A673 (cell line): ENCODE measurements around the gene CGB3. TPM values are rescaled to one million over a fixed set of nuclear protein-coding genes. Genes with fewer than 3 reads are reported as not detected.

ENCODE experiments used
- BruUV-seq: library from RNA; stranded (reverse); fragments of 400-500 nt; replicated peaks from 2 replicates; lab custom pipeline; 2021; lab: Mats Ljungman, UMichigan
- CTCF ChIA-PET: fragments of 300-600 bp; sonication (Branson Sonifier 250); formaldehyde crosslinking; loops from one replicate; lab custom pipeline; 2022; ENCODE audit warnings: antibody characterized with exemption; lab: Charles Lee
- POLR2A ChIA-PET: fragments of 300-600 bp; sonication (Branson Sonifier 250); formaldehyde crosslinking; loops from one replicate; lab custom pipeline; 2022; ENCODE audit warnings: antibody characterized with exemption; ENCODE audit not compliant: low non-redundant PET; lab: Charles Lee
- DNase-seq: peaks from one replicate; pipeline ENCODE4 v3.0.0-alpha.2; 2015; ENCODE audit warnings: low spot score
- H3K27ac ChIP-seq: fragments of 200-600 bp; sonication (generic); 2 replicates; pipeline ENCODE4 v1.5.1; 2016; ENCODE audit warnings: mixed run types, low read depth, mild to moderate bottlenecking, mixed read lengths, antibody characterized with exemption, low read length; ENCODE audit not compliant: poor library complexity, severe bottlenecking
- H3K27me3 ChIP-seq: fragments of 200-600 bp; sonication (generic); replicated peaks from 2 replicates; pipeline ENCODE4 v1.6.1; 2017; ENCODE audit warnings: mixed run types, low read depth, mild to moderate bottlenecking, mixed read lengths, antibody characterized with exemption, low read length; ENCODE audit not compliant: insufficient read depth, poor library complexity
- H3K36me3 ChIP-seq: fragments of 200-600 bp; sonication (generic); 2 replicates; pipeline ENCODE4 v1.6.1; 2016; ENCODE audit warnings: mixed run types, mild to moderate bottlenecking, mixed read lengths, antibody characterized with exemption, low read length; ENCODE audit not compliant: insufficient read depth, poor library complexity, severe bottlenecking
- H3K4me1 ChIP-seq: fragments of 200-600 bp; sonication (generic); 2 replicates; pipeline ENCODE4 v1.6.1; 2017; ENCODE audit warnings: mixed run types, mild to moderate bottlenecking, mixed read lengths, antibody characterized with exemption, low read length; ENCODE audit not compliant: insufficient read depth, poor library complexity, severe bottlenecking
- H3K4me3 ChIP-seq: fragments of 200-600 bp; sonication (generic); 2 replicates; pipeline ENCODE4 v1.5.1; 2016; ENCODE audit warnings: low read depth, mixed run types, mild to moderate bottlenecking, mixed read lengths, low read length; ENCODE audit not compliant: poor library complexity, severe bottlenecking
- H3K9me3 ChIP-seq: fragments of 200-600 bp; sonication (generic); 2 replicates; pipeline ENCODE4 v1.6.1; 2016; ENCODE audit warnings: mixed run types, low read depth, mild to moderate bottlenecking, mixed read lengths, antibody characterized with exemption, low read length; ENCODE audit not compliant: poor library complexity, severe bottlenecking
- CTCF ChIP-seq: fragments of 300-800, 200-600 bp; sonication (generic); conservative IDR thresholded peaks from 2 replicates; pipeline ENCODE4 v1.5.1; 2017; ENCODE audit warnings: low read depth, mild to moderate bottlenecking, antibody characterized with exemption, low read length, moderate library complexity, mixed read lengths
- EZH2 ChIP-seq: fragments of 200-600 bp; sonication (generic); IDR thresholded peaks from 2 replicates; pipeline ENCODE4 v1.6.1; 2017; ENCODE audit warnings: borderline replicate concordance, low read depth, mild to moderate bottlenecking, mixed read lengths, antibody characterized with exemption, low read length; ENCODE audit not compliant: poor library complexity, severe bottlenecking
- intact Hi-C: fragments of 100-400 bp; cut with micrococcal nuclease; formaldehyde crosslinking; loops from one replicate; pipeline ENCODE4 v1.10.0; 2022; ENCODE audit not compliant: unreplicated experiment
- total RNA-seq: library from RNA; stranded (reverse); gene quantifications from 2 replicates; pipeline ENCODE4 v1.2.3, GENCODE V29; 2021

CGB3 gene
- total RNA-seq, 1 experiment from 2014 or later = not detected

- peaks cover 14% of the 10 kb centered on the region for H3K4me1 ChIP-seq
- intact Hi-C loops = loop anchor here (5.0 kb wide), 1 partner anchor 222 kb away; no protein-coding TSS in a partner anchor
- no peaks in the 10 kb centered on the region for H3K27me3 ChIP-seq
- no TSS peak for BruUV-seq
- no peak for DNase-seq
- H3K4me3 ChIP-seq = no peak overlapping the region
- ChIA-PET POLR2A (no interaction called here), CTCF (no interaction called here)
- peaks cover 25% of the 10 kb centered on the region for H3K36me3 ChIP-seq
- H3K9me3 ChIP-seq = no peaks in the 10 kb centered on the region
- TF ChIP-seq CTCF (no peak), EZH2 (no peak)
- H3K27ac ChIP-seq = no peak overlapping the region
Observed at GRCh38 chr19:48990400-48990799, 33.7 kb downstream of the CGB3 start.

- TF ChIP-seq CTCF (no peak), EZH2 (no peak)
- Histone ChIP-seq H3K9me3 (no peaks in the 10 kb centered on the region), H3K36me3 (peaks cover 30% of the 10 kb centered on the region), H3K4me3 (no peak overlapping the region), H3K4me1 (peaks cover 9% of the 10 kb centered on the region), H3K27me3 (no peaks in the 10 kb centered on the region), H3K27ac (no peak overlapping the region)
- DNase-seq = no peak
- CTCF ChIA-PET = no interaction called here
- intact Hi-C loops = loop anchor here (5.0 kb wide), 1 partner anchor 223 kb away; no protein-coding TSS in a partner anchor
- POLR2A ChIA-PET = no interaction called here
- no TSS peak for BruUV-seq
Observed at GRCh38 chr19:48989701-48990291, 34.3 kb downstream of the CGB3 start.

- no peaks in the 10 kb centered on the region for H3K27me3 ChIP-seq
- no peaks in the 10 kb centered on the region for H3K9me3 ChIP-seq
- H3K36me3 ChIP-seq = peaks cover 30% of the 10 kb centered on the region
- no peak overlapping the region for H3K4me3 ChIP-seq
- no peak overlapping the region for H3K27ac ChIP-seq
- BruUV-seq = no TSS peak
- TF ChIP-seq CTCF (no peak), EZH2 (no peak)
- H3K4me1 ChIP-seq = peaks cover 5% of the 10 kb centered on the region
- POLR2A ChIA-PET = no interaction called here
- CTCF ChIA-PET = no interaction called here
- DNase-seq = no peak
- intact Hi-C loops = no loop called here
Observed at GRCh38 chr19:48988860-48989259, 35.3 kb downstream of the CGB3 start.
